NT2/D1 (cell line): ENCODE results near the gene BRPF1.

Experiments used
- SUZ12 ChIP-seq: IDR thresholded peaks from 2 replicates; pipeline ENCODE4 v1.6.1; 2011; ENCODE audit not compliant: insufficient read length, insufficient read depth; ENCODE audit errors: extremely low read depth
- YY1 ChIP-seq: IDR thresholded peaks from 2 replicates; pipeline ENCODE4 v1.6.1; 2011; ENCODE audit not compliant: insufficient read length, insufficient read depth
- ZNF274 ChIP-seq: IDR thresholded peaks from 2 replicates; pipeline ENCODE4 v1.6.1; 2011; ENCODE audit warnings: mild to moderate bottlenecking, low read depth, low read length

DNA sequence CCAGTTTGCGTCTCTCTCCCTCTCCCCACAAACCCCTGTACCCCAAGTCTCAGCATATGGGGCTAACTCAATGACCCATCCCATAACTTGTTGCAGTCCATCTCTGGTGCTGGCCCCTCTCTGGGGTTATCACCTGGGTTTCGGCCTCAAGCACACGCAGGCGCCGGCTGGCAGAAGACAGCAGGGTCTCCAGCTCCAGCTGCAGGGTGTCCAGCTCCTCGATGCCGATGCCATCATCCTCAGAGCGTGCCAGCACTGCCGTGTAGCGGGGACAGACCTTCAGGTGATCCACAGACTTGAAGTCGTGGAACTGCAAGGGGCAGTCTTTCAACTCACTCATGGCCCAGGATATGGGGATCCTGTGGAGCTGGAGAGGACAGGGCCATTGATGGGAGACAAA is 59.6 kb downstream of the BRPF1 start:
- no peak for TF ChIP-seq YY1
- no peak for TF ChIP-seq ZNF274
- no peak for TF ChIP-seq SUZ12
